ENCODE results near the gene TIE1. TPM values are rescaled to one million over a fixed set of nuclear protein-coding genes. Genes with fewer than 3 reads are reported as not detected.
A peak's percentile ranks its signal among the peaks of the same experiment; 100 is the strongest.

Gene TIE1
- total and polyA plus RNA-seq, 2 of the 13 experiments (the other 11 are each of a cell fraction or from before 2014, with no cell fraction given), result 0.58 to 0.84 TPM

DNA sequence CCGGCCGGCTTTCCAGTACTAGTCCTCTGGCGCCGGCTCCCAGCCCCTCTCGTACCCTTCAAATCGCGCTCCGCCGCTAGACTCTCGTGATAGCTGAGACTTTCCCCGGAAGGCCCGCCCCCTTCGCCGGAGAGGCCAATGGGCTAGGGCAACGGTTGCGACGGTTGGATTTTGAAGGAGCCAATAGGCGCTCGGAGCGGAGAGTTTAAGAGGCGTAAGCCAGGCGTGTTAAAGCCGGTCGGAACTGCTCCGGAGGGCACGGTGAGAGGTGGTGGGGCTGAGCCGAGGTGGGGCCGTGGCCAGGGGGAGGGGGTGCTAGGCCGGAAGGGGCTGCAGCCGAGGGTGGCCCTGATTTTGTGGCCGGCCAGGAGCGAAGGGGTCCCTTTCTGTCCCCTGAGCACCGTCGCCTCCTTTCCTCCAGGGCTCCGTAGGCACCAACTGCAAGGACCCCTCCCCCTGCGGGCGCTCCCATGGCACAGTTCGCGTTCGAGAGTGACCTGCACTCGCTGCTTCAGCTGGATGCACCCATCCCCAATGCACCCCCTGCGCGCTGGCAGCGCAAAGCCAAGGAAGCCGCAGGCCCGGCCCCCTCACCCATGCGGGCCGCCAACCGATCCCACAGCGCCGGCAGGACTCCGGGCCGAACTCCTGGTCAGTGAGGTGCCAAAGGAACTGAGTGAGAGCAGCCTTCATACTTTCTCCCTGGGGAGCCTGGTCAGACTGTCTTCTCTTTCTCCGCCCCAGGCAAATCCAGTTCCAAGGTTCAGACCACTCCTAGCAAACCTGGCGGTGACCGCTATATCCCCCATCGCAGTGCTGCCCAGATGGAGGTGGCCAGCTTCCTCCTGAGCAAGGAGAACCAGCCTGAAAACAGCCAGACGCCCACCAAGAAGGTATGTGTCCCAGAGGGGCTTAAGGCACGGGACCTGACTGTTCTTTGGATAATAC is 58.2 kb downstream of the TIE1 start, which contains the start of gene CDC20 (continued):
- TF ChIP-seq JUNB (CRISPR knock-in tag; IDR thresholded peaks at IDR 0.05; ENCODE audit: borderline replicate concordance), result no peak
- TF ChIP-seq GLMP (CRISPR knock-in tag; IDR thresholded peaks at IDR 0.05; ENCODE audit: borderline replicate concordance), result no peak
- no peak; the same call in 1 of the 2 replicates for TF ChIP-seq KLF6 (CRISPR knock-in tag; IDR thresholded peaks at IDR 0.05)
- peak; percentile 58 for TF ChIP-seq MYC (CRISPR knock-in tag; IDR thresholded peaks at IDR 0.05; ENCODE audit: borderline replicate concordance)
- no peak for TF ChIP-seq SMAD9 (CRISPR knock-in tag; IDR thresholded peaks at IDR 0.05)
- TF ChIP-seq ZNF24 (IDR thresholded peaks at IDR 0.05), result no peak
- peak; percentile 67 for TF ChIP-seq IRF2 (CRISPR knock-in tag; IDR thresholded peaks at IDR 0.05)
- 0 out of 2 replicates have a peak, but pooled peaks have one; percentile 24 for TF ChIP-seq ISX (CRISPR knock-in tag; conservative IDR thresholded peaks at IDR 0.05)
- TF ChIP-seq MXI1 (IDR thresholded peaks at IDR 0.05; ENCODE audit: borderline replicate concordance, low read depth, low read length), result peak; percentile 100
- peak; percentile 99 for TF ChIP-seq ARNT2 (CRISPR knock-in tag; IDR thresholded peaks at IDR 0.05; ENCODE audit: low read depth)
- TF ChIP-seq ZNF598 (CRISPR knock-in tag; IDR thresholded peaks at IDR 0.05; ENCODE audit: borderline replicate concordance), result no peak
- TF ChIP-seq ZNF780A (CRISPR knock-in tag; IDR thresholded peaks at IDR 0.05), result peak; percentile 88
- TF ChIP-seq U2AF1 (optimal IDR thresholded peaks at IDR 0.05; ENCODE audit: low read depth, low read length), result peak; percentile 27
- no peak for TF ChIP-seq PAWR (CRISPR knock-in tag; IDR thresholded peaks at IDR 0.05; ENCODE audit: borderline replicate concordance)
- TF ChIP-seq ZNF629 (CRISPR knock-in tag; conservative IDR thresholded peaks at IDR 0.05), result no peak
- TF ChIP-seq MAFK (conservative IDR thresholded peaks at IDR 0.05 in 1 of 2, IDR thresholded peaks at IDR 0.05 in 1 of 2; ENCODE audit: low read length in 2 of 2), result no peak
- TF ChIP-seq SIN3B (IDR thresholded peaks at IDR 0.05; ENCODE audit: low read length), result peak; percentile 98
- no peak for TF ChIP-seq ZNF770 (CRISPR knock-in tag; IDR thresholded peaks at IDR 0.05)
- TF ChIP-seq ZNF792 (CRISPR knock-in tag; IDR thresholded peaks at IDR 0.05), result no peak; the same call in 1 of the 2 replicates
- TF ChIP-seq, protein P1, sequence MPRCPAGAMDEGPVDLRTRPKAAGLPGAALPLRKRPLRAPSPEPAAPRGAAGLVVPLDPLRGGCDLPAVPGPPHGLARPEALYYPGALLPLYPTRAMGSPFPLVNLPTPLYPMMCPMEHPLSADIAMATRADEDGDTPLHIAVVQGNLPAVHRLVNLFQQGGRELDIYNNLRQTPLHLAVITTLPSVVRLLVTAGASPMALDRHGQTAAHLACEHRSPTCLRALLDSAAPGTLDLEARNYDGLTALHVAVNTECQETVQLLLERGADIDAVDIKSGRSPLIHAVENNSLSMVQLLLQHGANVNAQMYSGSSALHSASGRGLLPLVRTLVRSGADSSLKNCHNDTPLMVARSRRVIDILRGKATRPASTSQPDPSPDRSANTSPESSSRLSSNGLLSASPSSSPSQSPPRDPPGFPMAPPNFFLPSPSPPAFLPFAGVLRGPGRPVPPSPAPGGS (CRISPR knock-in tag; IDR thresholded peaks at IDR 0.05), result no peak
- no peak for TF ChIP-seq HNF4G (IDR thresholded peaks at IDR 0.05; ENCODE audit: borderline replicate concordance, low read depth, low read length)
- TF ChIP-seq HNF4G (CRISPR knock-in tag; IDR thresholded peaks at IDR 0.05; ENCODE audit: borderline replicate concordance, low read depth), result no peak
- no peak for TF ChIP-seq MATR3 (CRISPR knock-in tag; IDR thresholded peaks at IDR 0.05)

Data from HepG2 (cell line).